GM23248 (cell line): ENCODE results near the gene SH3BGR. TPM values are rescaled to one million over a fixed set of nuclear protein-coding genes. Genes with fewer than 3 reads are reported as not detected.

Experiments
- DNase-seq: peaks from one replicate; pipeline ENCODE4 v3.0.0-alpha.2; 2015
- H2AFZ ChIP-seq: fragments of 200-600 bp; sonication (generic); 2 replicates; pipeline ENCODE4 v1.6.1; 2016; ENCODE audit warnings: antibody characterized with exemption
- H3F3A ChIP-seq: fragments of 200-600 bp; sonication (generic); 2 replicates; pipeline ENCODE4 v1.6.1; 2016; ENCODE audit warnings: mild to moderate bottlenecking, antibody characterized with exemption, mixed run types; ENCODE audit not compliant: insufficient read depth
- H3K27ac ChIP-seq: fragments of 200-600 bp; sonication (generic); 2 replicates; pipeline ENCODE4 v1.5.1; 2016; ENCODE audit warnings: mild to moderate bottlenecking
- H3K27me3 ChIP-seq: fragments of 200-600 bp; sonication (generic); replicated peaks from 2 replicates; pipeline ENCODE4 v1.6.1; 2016; ENCODE audit warnings: mild to moderate bottlenecking; ENCODE audit not compliant: insufficient read depth
- H3K36me3 ChIP-seq: fragments of 200-600 bp; sonication (generic); 2 replicates; pipeline ENCODE4 v1.6.1; 2016; ENCODE audit warnings: low read depth, mild to moderate bottlenecking
- H3K4me1 ChIP-seq: fragments of 200-600 bp; sonication (generic); 2 replicates; pipeline ENCODE4 v1.6.1; 2016; ENCODE audit warnings: mild to moderate bottlenecking; ENCODE audit not compliant: insufficient read depth
- H3K4me2 ChIP-seq: fragments of 200-600 bp; sonication (generic); one replicate; pipeline ENCODE4 v1.6.1; 2016; ENCODE audit warnings: mild to moderate bottlenecking; ENCODE audit not compliant: unreplicated experiment
- H3K4me3 ChIP-seq: fragments of 200-600 bp; sonication (generic); 2 replicates; pipeline ENCODE4 v1.5.1; 2016; ENCODE audit warnings: mild to moderate bottlenecking
- H3K79me2 ChIP-seq: fragments of 200-600 bp; sonication (generic); 2 replicates; pipeline ENCODE4 v1.6.1; 2016; ENCODE audit warnings: mild to moderate bottlenecking; ENCODE audit not compliant: insufficient read depth
- H3K9ac ChIP-seq: fragments of 200-600 bp; sonication (generic); 2 replicates; pipeline ENCODE4 v1.6.1; 2016; ENCODE audit warnings: mild to moderate bottlenecking
- H3K9me2 ChIP-seq: fragments of 200-600 bp; sonication (generic); 2 replicates; pipeline ENCODE4 v1.6.1; 2016; ENCODE audit warnings: mixed run types, mild to moderate bottlenecking, moderate library complexity; ENCODE audit not compliant: insufficient read depth
- H3K9me3 ChIP-seq: fragments of 200-600 bp; sonication (generic); one replicate; pipeline ENCODE4 v1.6.1; 2017; ENCODE audit warnings: low read depth
- H4K20me1 ChIP-seq: fragments of 200-600 bp; sonication (generic); 2 replicates; pipeline ENCODE4 v1.6.0; 2016; ENCODE audit not compliant: insufficient read depth
- EZH2 ChIP-seq: fragments of 200-600 bp; sonication (generic); IDR thresholded peaks from 2 replicates; pipeline ENCODE4 v1.6.1; 2018; ENCODE audit warnings: antibody characterized with exemption, mild to moderate bottlenecking; ENCODE audit not compliant: insufficient read depth, poor library complexity, severe bottlenecking
- EZH2phosphoT487 ChIP-seq: fragments of 200-600 bp; sonication (generic); IDR thresholded peaks from 2 replicates; pipeline ENCODE4 v1.6.1; 2018; ENCODE audit warnings: antibody characterized with exemption, moderate library complexity, mild to moderate bottlenecking, low read depth; ENCODE audit not compliant: insufficient read depth
- WGBS, 2 experiments: methylation state at CpG; one replicate each; pipeline ENCODE4 v1.1.6; 2015 to 2017; ENCODE audit warnings: low lambda C conversion rate in 2 of 2, low coverage in 1 of 2; ENCODE audit errors: missing lambda C conversion rate in 2 of 2; 5-methylcytosine and 5-hydroxymethylcytosine counted together
- in situ Hi-C: fragments of 300-500 bp; cut with MboI; formaldehyde crosslinking; loops from 2 replicates; pipeline ENCODE4 v1.15.0; 2020
- polyA plus RNA-seq: library from polyadenylated mRNA; unstranded; fragments of >200 nt; fragmentation: Nextera tagmentation; extraction: Ambion mirVana; gene quantifications from 2 replicates; pipeline ENCODE4 v1.2.1, GENCODE V29; 2016
- total RNA-seq: library from RNA; depleted of rRNA; stranded (reverse); fragments of >200 nt; shearing (Covaris generic); gene quantifications from 2 replicates; pipeline ENCODE4 v1.2.3, GENCODE V29; 2014

The SH3BGR gene
- total and polyA plus RNA-seq, 2 experiments from 2014 or later, result 4.4 to 5.7 TPM

GRCh38 chr21:39515684-39516472 lies 64.1 kb downstream of the SH3BGR start:
- no peaks in the 10 kb centered on the region for H3K36me3 ChIP-seq
- H3K79me2 ChIP-seq, result no peaks in the 10 kb centered on the region
- no peak for TF ChIP-seq EZH2
- TF ChIP-seq EZH2phosphoT487, result no peak
- no peak overlapping the region for H3K4me3 ChIP-seq
- no peaks in the 10 kb centered on the region for H4K20me1 ChIP-seq
- no peaks in the 10 kb centered on the region for H3K27me3 ChIP-seq
- H3K4me2 ChIP-seq, result no peak overlapping the region
- no peaks in the 10 kb centered on the region for H3F3A ChIP-seq
- no peak for DNase-seq
- H2AFZ ChIP-seq, result no peak overlapping the region
- H3K4me1 ChIP-seq, result no peaks in the 10 kb centered on the region
- 56 to 63% methylated on average over 8 of the region's 8 CpGs for WGBS, 2 experiments
- no peaks in the 10 kb centered on the region for H3K9me2 ChIP-seq
- H3K9me3 ChIP-seq, result no peaks in the 10 kb centered on the region
- no peak overlapping the region for H3K27ac ChIP-seq
- no peak overlapping the region for H3K9ac ChIP-seq
- in situ Hi-C loops, result loop anchor here (5.0 to 25.0 kb wide), 2 partner anchors 196 to 596 kb away; no protein-coding TSS in a partner anchor

DNA sequence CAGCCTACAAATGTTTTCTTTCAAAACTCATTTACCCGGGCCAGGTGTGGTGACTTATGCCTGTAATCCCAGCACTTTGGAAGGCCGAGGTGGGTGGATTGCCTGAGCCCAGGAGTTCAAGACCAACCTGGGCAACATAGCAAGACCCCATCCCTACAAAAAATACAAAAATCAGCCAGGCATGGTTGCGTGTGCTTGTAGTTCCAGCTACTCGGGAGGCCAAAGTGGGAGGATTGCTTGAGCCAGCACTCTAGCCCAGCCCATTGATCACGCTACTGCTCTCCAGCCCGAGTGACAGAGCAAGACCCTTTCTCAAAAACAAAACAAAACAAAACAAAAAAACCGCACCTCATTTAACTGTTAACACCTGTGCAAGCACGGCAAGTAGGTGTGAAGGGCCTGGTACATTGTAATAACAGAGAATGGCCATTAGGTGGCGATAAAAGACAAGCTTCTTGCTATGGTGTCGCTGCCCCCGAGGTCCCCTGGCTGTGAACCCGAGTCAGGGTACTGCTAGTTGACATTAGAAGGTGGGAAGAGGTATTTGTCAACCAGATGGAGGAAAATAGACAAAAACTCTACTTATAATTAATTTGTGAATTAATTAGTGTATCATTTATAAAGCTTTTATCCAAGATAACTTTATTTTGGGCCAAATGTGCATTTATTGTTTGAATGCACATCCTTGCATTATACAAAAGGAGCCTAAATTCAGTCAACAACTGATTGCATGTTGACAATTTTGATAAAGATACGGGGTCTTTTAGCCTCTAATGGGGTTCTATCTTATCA lies 66.5 kb downstream of the SH3BGR start:
- Histone ChIP-seq H3K27me3 (no peaks in the 10 kb centered on the region; the same call in 1 of the 2 replicates), H3K9me3 (no peaks in the 10 kb centered on the region), H3K9me2 (no peaks in the 10 kb centered on the region), H4K20me1 (no peaks in the 10 kb centered on the region), H3K36me3 (no peaks in the 10 kb centered on the region), H3K4me2 (no peak overlapping the region), H3K4me1 (no peaks in the 10 kb centered on the region), H3K79me2 (no peaks in the 10 kb centered on the region), H3K9ac (no peak overlapping the region), H3F3A (no peaks in the 10 kb centered on the region), H3K4me3 (no peak overlapping the region), H3K27ac (no peak overlapping the region), H2AFZ (no peak overlapping the region)
- TF ChIP-seq EZH2phosphoT487, result no peak
- no peak for TF ChIP-seq EZH2
- in situ Hi-C loops, result loop anchor here (5.0 to 25.0 kb wide), 2 partner anchors 194 to 594 kb away; no protein-coding TSS in a partner anchor
- peak; percentile 53 for DNase-seq
- WGBS, 2 experiments, result 24% methylated on average over 13 of the region's 13 CpGs

GRCh38 chr21:39518847-39519210 lies 67.1 kb downstream of the SH3BGR start:
- H3K4me3 ChIP-seq, result no peak overlapping the region
- no peaks in the 10 kb centered on the region for H3K9me3 ChIP-seq
- no peaks in the 10 kb centered on the region for H3K4me1 ChIP-seq
- peak; percentile 29 for DNase-seq
- H2AFZ ChIP-seq, result no peak overlapping the region
- H3K9me2 ChIP-seq, result no peaks in the 10 kb centered on the region
- H3K9ac ChIP-seq, result no peak overlapping the region
- H4K20me1 ChIP-seq, result no peaks in the 10 kb centered on the region
- no peaks in the 10 kb centered on the region for H3K79me2 ChIP-seq
- H3K27ac ChIP-seq, result no peak overlapping the region
- H3K36me3 ChIP-seq, result no peaks in the 10 kb centered on the region
- WGBS, 2 experiments, result 23 to 27% methylated on average over 5 of the region's 5 CpGs
- no peaks in the 10 kb centered on the region for H3F3A ChIP-seq
- no peaks in the 10 kb centered on the region; the same call in 1 of the 2 replicates for H3K27me3 ChIP-seq
- in situ Hi-C loops, result loop anchor here (5.0 to 25.0 kb wide), 2 partner anchors 193 to 593 kb away; no protein-coding TSS in a partner anchor
- no peak overlapping the region for H3K4me2 ChIP-seq
- TF ChIP-seq EZH2 (no peak), EZH2phosphoT487 (no peak)

DNA sequence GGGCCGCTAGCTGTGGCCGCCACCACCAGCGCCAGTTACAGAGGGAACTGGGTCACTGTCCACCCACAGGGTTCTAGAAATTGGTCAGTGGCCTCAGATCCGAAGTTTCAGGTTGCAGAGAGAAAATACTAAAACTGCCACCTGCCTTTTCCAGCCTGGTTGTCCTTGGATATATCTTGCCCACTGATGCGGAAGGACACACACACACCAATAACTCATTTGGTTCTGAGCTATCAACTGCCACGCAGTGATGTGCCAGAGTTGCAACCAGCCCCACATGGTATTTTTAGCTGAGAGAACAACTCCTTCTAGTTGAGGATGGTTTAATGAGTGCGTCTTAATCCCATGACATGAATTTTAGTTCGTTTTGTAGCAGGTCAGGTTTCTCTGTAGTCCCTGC lies 68.1 kb downstream of the SH3BGR start:
- Histone ChIP-seq H3K4me3 (no peak overlapping the region), H3K9me3 (no peaks in the 10 kb centered on the region), H3K27ac (no peak overlapping the region), H3K36me3 (no peaks in the 10 kb centered on the region), H4K20me1 (no peaks in the 10 kb centered on the region), H3K4me2 (no peak overlapping the region), H3K27me3 (no peaks in the 10 kb centered on the region; the same call in 1 of the 2 replicates), H3K9me2 (no peaks in the 10 kb centered on the region), H3F3A (no peaks in the 10 kb centered on the region), H3K79me2 (no peaks in the 10 kb centered on the region), H2AFZ (no peak overlapping the region), H3K9ac (no peak overlapping the region), H3K4me1 (no peaks in the 10 kb centered on the region)
- WGBS, 2 experiments, result 54% methylated on average over 8 of the region's 8 CpGs
- TF ChIP-seq EZH2phosphoT487, result no peak
- no peak for TF ChIP-seq EZH2
- in situ Hi-C loops, result loop anchor here (5.0 to 25.0 kb wide), 2 partner anchors 192 to 592 kb away; no protein-coding TSS in a partner anchor
- no peak for DNase-seq
